Measurements from ENCODE around the gene PPARD. TPM values are rescaled to one million over a fixed set of nuclear protein-coding genes. Genes with fewer than 3 reads are reported as not detected.

PPARD gene
- total and polyA plus RNA-seq, 2 of the 13 experiments (the other 11 are each of a cell fraction or from before 2014, with no cell fraction given): 6.1 to 13.3 TPM

DNA sequence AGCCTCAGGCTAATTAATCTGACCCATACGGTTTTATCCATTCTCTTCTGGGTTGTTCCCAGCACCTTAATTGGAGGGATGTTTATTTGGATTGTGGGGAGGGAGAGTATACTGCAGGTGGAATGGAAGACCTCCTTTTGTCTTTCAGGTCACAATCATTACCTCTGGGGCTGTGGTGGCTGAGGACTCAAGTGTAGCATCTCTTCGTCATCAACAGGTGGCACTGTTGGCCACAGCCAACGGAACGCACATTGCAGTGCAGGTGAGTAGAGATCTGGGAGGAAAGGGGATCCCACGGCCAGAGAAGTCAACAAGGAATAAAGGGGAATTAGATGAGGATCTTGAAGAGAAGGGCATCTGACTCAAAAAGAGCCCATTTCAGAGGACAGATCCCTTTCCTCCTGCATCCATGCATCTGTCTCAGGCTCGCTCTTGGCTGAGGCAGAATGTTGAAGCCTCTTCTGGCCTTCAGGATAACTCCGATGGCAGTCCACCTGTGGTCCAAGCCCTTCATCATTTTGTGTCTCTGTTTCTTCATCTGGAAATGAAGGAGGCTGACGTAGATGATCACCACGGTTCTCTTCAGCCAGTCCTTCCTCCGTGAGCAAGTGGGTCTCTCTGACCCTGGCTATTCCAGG lies 47.9 kb upstream of the PPARD start (continued):
- TF ChIP-seq, protein P1, sequence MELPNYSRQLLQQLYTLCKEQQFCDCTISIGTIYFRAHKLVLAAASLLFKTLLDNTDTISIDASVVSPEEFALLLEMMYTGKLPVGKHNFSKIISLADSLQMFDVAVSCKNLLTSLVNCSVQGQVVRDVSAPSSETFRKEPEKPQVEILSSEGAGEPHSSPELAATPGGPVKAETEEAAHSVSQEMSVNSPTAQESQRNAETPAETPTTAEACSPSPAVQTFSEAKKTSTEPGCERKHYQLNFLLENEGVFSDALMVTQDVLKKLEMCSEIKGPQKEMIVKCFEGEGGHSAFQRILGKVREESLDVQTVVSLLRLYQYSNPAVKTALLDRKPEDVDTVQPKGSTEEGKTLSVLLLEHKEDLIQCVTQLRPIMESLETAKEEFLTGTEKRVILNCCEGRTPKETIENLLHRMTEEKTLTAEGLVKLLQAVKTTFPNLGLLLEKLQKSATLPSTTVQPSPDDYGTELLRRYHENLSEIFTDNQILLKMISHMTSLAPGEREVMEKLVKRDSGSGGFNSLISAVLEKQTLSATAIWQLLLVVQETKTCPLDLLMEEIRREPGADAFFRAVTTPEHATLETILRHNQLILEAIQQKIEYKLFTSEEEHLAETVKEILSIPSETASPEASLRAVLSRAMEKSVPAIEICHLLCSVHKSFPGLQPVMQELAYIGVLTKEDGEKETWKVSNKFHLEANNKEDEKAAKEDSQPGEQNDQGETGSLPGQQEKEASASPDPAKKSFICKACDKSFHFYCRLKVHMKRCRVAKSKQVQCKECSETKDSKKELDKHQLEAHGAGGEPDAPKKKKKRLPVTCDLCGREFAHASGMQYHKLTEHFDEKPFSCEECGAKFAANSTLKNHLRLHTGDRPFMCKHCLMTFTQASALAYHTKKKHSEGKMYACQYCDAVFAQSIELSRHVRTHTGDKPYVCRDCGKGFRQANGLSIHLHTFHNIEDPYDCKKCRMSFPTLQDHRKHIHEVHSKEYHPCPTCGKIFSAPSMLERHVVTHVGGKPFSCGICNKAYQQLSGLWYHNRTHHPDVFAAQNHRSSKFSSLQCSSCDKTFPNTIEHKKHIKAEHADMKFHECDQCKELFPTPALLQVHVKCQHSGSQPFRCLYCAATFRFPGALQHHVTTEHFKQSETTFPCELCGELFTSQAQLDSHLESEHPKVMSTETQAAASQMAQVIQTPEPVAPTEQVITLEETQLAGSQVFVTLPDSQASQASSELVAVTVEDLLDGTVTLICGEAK (IDR thresholded peaks at IDR 0.05): no peak
- TF ChIP-seq, protein P1 (CRISPR knock-in tag; IDR thresholded peaks at IDR 0.05): no peak
- no peak for TF ChIP-seq POLR2AphosphoS2 (IDR thresholded peaks at IDR 0.05; ENCODE audit: low read depth, low read length)
- TF ChIP-seq ZNF354B (CRISPR knock-in tag; IDR thresholded peaks at IDR 0.05): no peak
- no peak for TF ChIP-seq EED (CRISPR knock-in tag; IDR thresholded peaks at IDR 0.05)
- TF ChIP-seq MXD4 (CRISPR knock-in tag; IDR thresholded peaks at IDR 0.05): 0 out of 2 replicates have a peak, but pooled peaks have one; percentile 38
- no peak for TF ChIP-seq ZFP41 (CRISPR knock-in tag; IDR thresholded peaks at IDR 0.05; ENCODE audit: borderline replicate concordance)
- no peak for TF ChIP-seq REXO4 (CRISPR knock-in tag; IDR thresholded peaks at IDR 0.05; ENCODE audit: borderline replicate concordance)
- TF ChIP-seq NRL (CRISPR knock-in tag; IDR thresholded peaks at IDR 0.05; ENCODE audit: borderline replicate concordance): no peak
- TF ChIP-seq, protein P2, sequence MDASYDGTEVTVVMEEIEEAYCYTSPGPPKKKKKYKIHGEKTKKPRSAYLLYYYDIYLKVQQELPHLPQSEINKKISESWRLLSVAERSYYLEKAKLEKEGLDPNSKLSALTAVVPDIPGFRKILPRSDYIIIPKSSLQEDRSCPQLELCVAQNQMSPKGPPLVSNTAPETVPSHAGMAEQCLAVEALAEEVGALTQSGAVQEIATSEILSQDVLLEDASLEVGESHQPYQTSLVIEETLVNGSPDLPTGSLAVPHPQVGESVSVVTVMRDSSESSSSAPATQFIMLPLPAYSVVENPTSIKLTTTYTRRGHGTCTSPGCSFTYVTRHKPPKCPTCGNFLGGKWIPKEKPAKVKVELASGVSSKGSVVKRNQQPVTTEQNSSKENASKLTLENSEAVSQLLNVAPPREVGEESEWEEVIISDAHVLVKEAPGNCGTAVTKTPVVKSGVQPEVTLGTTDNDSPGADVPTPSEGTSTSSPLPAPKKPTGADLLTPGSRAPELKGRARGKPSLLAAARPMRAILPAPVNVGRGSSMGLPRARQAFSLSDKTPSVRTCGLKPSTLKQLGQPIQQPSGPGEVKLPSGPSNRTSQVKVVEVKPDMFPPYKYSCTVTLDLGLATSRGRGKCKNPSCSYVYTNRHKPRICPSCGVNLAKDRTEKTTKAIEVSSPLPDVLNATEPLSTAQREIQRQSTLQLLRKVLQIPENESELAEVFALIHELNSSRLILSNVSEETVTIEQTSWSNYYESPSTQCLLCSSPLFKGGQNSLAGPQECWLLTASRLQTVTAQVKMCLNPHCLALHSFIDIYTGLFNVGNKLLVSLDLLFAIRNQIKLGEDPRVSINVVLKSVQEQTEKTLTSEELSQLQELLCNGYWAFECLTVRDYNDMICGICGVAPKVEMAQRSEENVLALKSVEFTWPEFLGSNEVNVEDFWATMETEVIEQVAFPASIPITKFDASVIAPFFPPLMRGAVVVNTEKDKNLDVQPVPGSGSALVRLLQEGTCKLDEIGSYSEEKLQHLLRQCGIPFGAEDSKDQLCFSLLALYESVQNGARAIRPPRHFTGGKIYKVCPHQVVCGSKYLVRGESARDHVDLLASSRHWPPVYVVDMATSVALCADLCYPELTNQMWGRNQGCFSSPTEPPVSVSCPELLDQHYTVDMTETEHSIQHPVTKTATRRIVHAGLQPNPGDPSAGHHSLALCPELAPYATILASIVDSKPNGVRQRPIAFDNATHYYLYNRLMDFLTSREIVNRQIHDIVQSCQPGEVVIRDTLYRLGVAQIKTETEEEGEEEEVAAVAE (CRISPR knock-in tag; IDR thresholded peaks at IDR 0.05; ENCODE audit: borderline replicate concordance): peak; percentile 57; the same call in 1 of the 2 replicates
- TF ChIP-seq, protein P3, sequence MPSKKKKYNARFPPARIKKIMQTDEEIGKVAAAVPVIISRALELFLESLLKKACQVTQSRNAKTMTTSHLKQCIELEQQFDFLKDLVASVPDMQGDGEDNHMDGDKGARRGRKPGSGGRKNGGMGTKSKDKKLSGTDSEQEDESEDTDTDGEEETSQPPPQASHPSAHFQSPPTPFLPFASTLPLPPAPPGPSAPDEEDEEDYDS (CRISPR knock-in tag; IDR thresholded peaks at IDR 0.05): no peak
- TF ChIP-seq GATAD2A (CRISPR knock-in tag; IDR thresholded peaks at IDR 0.05): 0 out of 2 replicates have a peak, but pooled peaks have one; percentile 12
- TF ChIP-seq CREB1 (IDR thresholded peaks at IDR 0.05): peak; percentile 37; the same call in 1 of the 2 replicates
- TF ChIP-seq CREB1 (CRISPR knock-in tag; IDR thresholded peaks at IDR 0.05): no peak
- no peak for TF ChIP-seq ZNF772 (CRISPR knock-in tag; IDR thresholded peaks at IDR 0.05)
- TF ChIP-seq, protein P4, sequence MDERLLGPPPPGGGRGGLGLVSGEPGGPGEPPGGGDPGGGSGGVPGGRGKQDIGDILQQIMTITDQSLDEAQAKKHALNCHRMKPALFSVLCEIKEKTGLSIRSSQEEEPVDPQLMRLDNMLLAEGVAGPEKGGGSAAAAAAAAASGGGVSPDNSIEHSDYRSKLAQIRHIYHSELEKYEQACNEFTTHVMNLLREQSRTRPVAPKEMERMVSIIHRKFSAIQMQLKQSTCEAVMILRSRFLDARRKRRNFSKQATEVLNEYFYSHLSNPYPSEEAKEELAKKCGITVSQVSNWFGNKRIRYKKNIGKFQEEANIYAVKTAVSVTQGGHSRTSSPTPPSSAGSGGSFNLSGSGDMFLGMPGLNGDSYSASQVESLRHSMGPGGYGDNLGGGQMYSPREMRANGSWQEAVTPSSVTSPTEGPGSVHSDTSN (CRISPR knock-in tag; IDR thresholded peaks at IDR 0.05): no peak

All from HepG2 (cell line).